C4-2B (cell line): ENCODE measurements around the gene C15orf39.

Experiments used
- ZFX ChIP-seq: fragments of 450-650 bp; IDR thresholded peaks from 2 replicates; pipeline ENCODE4 v1.6.1; 2017
- TF ChIP-seq, protein P1 (sequence below): fragments of 450-650 bp; conservative IDR thresholded peaks from 2 replicates; pipeline ENCODE4 v1.5.1; 2017; ENCODE audit warnings: mild to moderate bottlenecking

DNA sequence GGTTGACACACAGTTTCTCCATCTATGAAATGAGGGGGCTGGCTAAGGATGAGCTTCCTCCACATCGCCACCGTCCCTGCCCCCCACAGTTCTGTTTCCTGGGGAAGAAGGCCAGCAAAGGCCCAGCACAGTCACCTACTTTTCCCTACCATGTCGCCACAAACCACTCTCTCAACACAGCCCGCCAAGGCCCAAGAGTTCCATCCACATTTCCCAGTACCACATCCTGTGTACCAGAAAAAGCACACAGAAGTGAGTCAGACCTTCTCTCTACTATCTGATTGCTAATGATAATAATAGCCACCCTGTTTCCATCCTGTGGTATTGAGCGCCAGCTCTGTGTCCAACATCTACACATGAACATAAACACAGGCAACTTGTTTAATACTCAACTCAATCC, 30.3 kb upstream of the C15orf39 start:
- TF ChIP-seq, protein P1, sequence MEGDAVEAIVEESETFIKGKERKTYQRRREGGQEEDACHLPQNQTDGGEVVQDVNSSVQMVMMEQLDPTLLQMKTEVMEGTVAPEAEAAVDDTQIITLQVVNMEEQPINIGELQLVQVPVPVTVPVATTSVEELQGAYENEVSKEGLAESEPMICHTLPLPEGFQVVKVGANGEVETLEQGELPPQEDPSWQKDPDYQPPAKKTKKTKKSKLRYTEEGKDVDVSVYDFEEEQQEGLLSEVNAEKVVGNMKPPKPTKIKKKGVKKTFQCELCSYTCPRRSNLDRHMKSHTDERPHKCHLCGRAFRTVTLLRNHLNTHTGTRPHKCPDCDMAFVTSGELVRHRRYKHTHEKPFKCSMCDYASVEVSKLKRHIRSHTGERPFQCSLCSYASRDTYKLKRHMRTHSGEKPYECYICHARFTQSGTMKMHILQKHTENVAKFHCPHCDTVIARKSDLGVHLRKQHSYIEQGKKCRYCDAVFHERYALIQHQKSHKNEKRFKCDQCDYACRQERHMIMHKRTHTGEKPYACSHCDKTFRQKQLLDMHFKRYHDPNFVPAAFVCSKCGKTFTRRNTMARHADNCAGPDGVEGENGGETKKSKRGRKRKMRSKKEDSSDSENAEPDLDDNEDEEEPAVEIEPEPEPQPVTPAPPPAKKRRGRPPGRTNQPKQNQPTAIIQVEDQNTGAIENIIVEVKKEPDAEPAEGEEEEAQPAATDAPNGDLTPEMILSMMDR, result no peak
- TF ChIP-seq ZFX, result no peak
